Measurements from ENCODE around the gene DHODH.

DNA sequence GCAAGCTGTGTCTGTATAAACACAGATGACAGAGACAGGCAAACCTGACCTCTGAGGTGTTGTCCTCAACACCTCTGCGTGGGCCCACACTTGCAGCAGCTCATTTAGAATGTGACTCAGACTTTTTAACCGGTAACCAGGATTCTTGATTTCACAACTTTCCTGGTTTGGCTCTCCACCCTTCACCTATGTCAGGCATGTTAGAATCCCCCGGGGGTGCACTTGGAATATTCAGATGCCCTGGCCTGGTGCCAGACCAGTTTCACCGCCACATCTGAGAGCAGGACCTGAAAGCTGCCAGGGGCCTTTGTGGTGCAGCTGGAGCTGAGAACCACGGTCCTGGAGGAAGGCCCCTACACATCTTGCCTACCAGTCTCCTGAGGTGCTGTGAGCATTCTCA, 4.8 kb downstream of the DHODH start:
- TF ChIP-seq, protein P1, sequence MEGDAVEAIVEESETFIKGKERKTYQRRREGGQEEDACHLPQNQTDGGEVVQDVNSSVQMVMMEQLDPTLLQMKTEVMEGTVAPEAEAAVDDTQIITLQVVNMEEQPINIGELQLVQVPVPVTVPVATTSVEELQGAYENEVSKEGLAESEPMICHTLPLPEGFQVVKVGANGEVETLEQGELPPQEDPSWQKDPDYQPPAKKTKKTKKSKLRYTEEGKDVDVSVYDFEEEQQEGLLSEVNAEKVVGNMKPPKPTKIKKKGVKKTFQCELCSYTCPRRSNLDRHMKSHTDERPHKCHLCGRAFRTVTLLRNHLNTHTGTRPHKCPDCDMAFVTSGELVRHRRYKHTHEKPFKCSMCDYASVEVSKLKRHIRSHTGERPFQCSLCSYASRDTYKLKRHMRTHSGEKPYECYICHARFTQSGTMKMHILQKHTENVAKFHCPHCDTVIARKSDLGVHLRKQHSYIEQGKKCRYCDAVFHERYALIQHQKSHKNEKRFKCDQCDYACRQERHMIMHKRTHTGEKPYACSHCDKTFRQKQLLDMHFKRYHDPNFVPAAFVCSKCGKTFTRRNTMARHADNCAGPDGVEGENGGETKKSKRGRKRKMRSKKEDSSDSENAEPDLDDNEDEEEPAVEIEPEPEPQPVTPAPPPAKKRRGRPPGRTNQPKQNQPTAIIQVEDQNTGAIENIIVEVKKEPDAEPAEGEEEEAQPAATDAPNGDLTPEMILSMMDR (IDR thresholded peaks at IDR 0.05; ENCODE audit: insufficient read depth, low read length, poor library complexity, severe bottlenecking), result no peak
- no peak for TF ChIP-seq EZH2phosphoT487 (conservative IDR thresholded peaks at IDR 0.05; ENCODE audit: low read length)

Data from SU-DHL-6 (cell line).